Inflammatory macrophage treated with lipopolysaccharide for 1 hour (primary cell): ENCODE measurements around the gene LRMDA.

Experiments
- DNase-seq, 2 donors: peaks; one replicate each; pipeline ENCODE4 v3.0.0-alpha.2; 2020 to 2022

Gene LRMDA

GRCh38 chr10:76150876-76151288 lies 719.5 kb downstream of the LRMDA start:
- no peak for DNase-seq

- no peak for DNase-seq
These were observed 720.8 kb downstream of the LRMDA start for GRCh38 chr10:76152186-76152585.

- DNase-seq, result no peak
These were observed 724.5 kb downstream of the LRMDA start for GRCh38 chr10:76155961-76156360.

- no peak for DNase-seq
These were observed 729.2 kb downstream of the LRMDA start for GRCh38 chr10:76160446-76161300.

- no peak for DNase-seq
These were observed 729.8 kb downstream of the LRMDA start for GRCh38 chr10:76161301-76161582.

GRCh38 chr10:76168437-76168836 lies 737.0 kb downstream of the LRMDA start:
- no peak for DNase-seq

- DNase-seq, result no peak
These were observed 737.8 kb downstream of the LRMDA start for GRCh38 chr10:76169246-76169645.

GRCh38 chr10:76172020-76172419 lies 740.6 kb downstream of the LRMDA start:
- no peak for DNase-seq

GRCh38 chr10:76175533-76176165 lies 744.2 kb downstream of the LRMDA start:
- no peak for DNase-seq

- DNase-seq, result no peak
These were observed 744.7 kb downstream of the LRMDA start for GRCh38 chr10:76176166-76176550.

- DNase-seq, result no peak
These were observed 746.5 kb downstream of the LRMDA start for GRCh38 chr10:76177936-76178335.

- no peak for DNase-seq
These were observed 747.3 kb downstream of the LRMDA start for GRCh38 chr10:76178532-76179292.

GRCh38 chr10:76179806-76180205 lies 748.4 kb downstream of the LRMDA start:
- DNase-seq, result no peak

GRCh38 chr10:76184647-76185046 lies 753.2 kb downstream of the LRMDA start:
- DNase-seq, result no peak

GRCh38 chr10:76185471-76186301 lies 754.3 kb downstream of the LRMDA start:
- DNase-seq, result no peak

GRCh38 chr10:76188216-76188615 lies 756.8 kb downstream of the LRMDA start:
- no peak for DNase-seq

GRCh38 chr10:76190634-76191270 lies 759.3 kb downstream of the LRMDA start:
- DNase-seq, result no peak

- no peak for DNase-seq
These were observed 759.9 kb downstream of the LRMDA start for GRCh38 chr10:76191336-76191735.

GRCh38 chr10:76192151-76192550 lies 760.7 kb downstream of the LRMDA start:
- no peak for DNase-seq

- DNase-seq, result no peak
These were observed 761.4 kb downstream of the LRMDA start for GRCh38 chr10:76192694-76193320.

- DNase-seq, result peak; percentile 9 to 15
These were observed 764.4 kb downstream of the LRMDA start for GRCh38 chr10:76195654-76196390.
